Ovary (tissue), 3 donors: ENCODE measurements around the gene MEMO1.

Experiments used
- POLR2A ChIP-seq: fragments of 450-650 bp; IDR thresholded peaks from one replicate; pipeline ENCODE4 v1.6.1; 2017; ENCODE audit warnings: antibody characterized with exemption, mild to moderate bottlenecking, moderate library complexity
- TF ChIP-seq, protein P1 (sequence below), 3 donors: fragments of 450-650 bp in 2 of 3; fragments of 200-600 bp in 1 of 3; IDR thresholded peaks; one replicate each; pipeline versions ENCODE4 v1.5.1 to v1.8.0; 2016 to 2022; ENCODE audit warnings: antibody characterized with exemption in 3 of 3, mild to moderate bottlenecking in 1 of 3
- donor health status: DM: no; HTN: no; CAD: no.

DNA sequence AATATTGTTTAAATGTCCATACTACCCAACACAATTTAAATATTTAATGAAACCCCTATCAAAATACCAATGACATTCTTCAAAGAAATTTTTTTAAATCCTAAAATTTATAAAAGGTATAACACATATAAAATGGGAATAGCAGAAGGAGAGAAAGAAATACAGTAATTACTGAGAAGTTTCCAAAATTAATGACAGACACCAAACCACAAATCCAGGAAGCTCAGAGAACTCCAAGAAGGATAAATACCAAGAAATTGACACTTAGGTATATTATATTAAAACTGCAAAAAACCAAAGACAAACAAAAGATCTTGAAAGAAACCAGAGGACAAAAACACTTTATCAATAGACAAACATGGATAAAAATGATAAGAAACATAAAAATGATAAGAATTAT lies 101.1 kb downstream of the MEMO1 start:
- TF ChIP-seq, protein P1, sequence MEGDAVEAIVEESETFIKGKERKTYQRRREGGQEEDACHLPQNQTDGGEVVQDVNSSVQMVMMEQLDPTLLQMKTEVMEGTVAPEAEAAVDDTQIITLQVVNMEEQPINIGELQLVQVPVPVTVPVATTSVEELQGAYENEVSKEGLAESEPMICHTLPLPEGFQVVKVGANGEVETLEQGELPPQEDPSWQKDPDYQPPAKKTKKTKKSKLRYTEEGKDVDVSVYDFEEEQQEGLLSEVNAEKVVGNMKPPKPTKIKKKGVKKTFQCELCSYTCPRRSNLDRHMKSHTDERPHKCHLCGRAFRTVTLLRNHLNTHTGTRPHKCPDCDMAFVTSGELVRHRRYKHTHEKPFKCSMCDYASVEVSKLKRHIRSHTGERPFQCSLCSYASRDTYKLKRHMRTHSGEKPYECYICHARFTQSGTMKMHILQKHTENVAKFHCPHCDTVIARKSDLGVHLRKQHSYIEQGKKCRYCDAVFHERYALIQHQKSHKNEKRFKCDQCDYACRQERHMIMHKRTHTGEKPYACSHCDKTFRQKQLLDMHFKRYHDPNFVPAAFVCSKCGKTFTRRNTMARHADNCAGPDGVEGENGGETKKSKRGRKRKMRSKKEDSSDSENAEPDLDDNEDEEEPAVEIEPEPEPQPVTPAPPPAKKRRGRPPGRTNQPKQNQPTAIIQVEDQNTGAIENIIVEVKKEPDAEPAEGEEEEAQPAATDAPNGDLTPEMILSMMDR (IDR thresholded peaks at IDR 0.05) = no peak
- no peak for TF ChIP-seq POLR2A
